Measurements from ENCODE around the gene COL28A1.

DNA sequence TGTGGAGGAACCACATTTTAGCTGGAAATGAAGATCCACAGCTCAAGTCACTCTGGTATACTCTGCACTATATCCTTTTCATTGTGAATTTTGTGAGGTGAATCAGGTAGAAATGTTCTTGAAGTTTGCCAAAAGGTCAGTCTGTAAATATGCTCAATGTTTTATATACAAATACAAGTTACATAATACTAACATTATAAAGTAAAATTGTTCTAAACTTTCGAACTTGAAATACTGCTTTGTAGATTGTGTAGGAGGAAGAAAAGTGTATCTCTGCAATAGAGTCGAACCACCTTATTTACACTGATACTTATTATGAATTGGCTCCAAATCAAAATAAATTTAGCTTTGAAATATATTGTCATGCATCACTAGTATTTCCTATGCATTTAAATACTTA lies 38.0 kb upstream of the COL28A1 start:
- no peak for TF ChIP-seq EZH2 (IDR thresholded peaks at IDR 0.05; ENCODE audit: borderline replicate concordance, low read length)
- TF ChIP-seq, protein P1, sequence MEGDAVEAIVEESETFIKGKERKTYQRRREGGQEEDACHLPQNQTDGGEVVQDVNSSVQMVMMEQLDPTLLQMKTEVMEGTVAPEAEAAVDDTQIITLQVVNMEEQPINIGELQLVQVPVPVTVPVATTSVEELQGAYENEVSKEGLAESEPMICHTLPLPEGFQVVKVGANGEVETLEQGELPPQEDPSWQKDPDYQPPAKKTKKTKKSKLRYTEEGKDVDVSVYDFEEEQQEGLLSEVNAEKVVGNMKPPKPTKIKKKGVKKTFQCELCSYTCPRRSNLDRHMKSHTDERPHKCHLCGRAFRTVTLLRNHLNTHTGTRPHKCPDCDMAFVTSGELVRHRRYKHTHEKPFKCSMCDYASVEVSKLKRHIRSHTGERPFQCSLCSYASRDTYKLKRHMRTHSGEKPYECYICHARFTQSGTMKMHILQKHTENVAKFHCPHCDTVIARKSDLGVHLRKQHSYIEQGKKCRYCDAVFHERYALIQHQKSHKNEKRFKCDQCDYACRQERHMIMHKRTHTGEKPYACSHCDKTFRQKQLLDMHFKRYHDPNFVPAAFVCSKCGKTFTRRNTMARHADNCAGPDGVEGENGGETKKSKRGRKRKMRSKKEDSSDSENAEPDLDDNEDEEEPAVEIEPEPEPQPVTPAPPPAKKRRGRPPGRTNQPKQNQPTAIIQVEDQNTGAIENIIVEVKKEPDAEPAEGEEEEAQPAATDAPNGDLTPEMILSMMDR (conservative IDR thresholded peaks at IDR 0.05 in 1 of 2, IDR thresholded peaks at IDR 0.05 in 1 of 2; ENCODE audit: extremely low read depth in 1 of 2, insufficient read depth in 1 of 2, low read depth in 1 of 2, low read length in 2 of 2), result no peak
